GM23338 (cell line): ENCODE results near the gene MYMX. TPM values are rescaled to one million over a fixed set of nuclear protein-coding genes. Genes with fewer than 3 reads are reported as not detected.
A peak's percentile ranks its signal among the peaks of the same experiment; 100 is the strongest.

Experiments
- ATAC-seq: fragments of 200-7000 bp; cut with Tn5 transposase; 3 replicates; pipeline ENCODE4 v1.9.1; 2020
- DNase-seq: peaks from one replicate; pipeline ENCODE4 v3.0.0-alpha.2; 2015; ENCODE audit warnings: low spot score
- H2AFZ ChIP-seq: fragments of 200-600 bp; sonication (generic); 2 replicates; pipeline ENCODE4 v1.8.0; 2016; ENCODE audit warnings: antibody characterized with exemption, mild to moderate bottlenecking, moderate library complexity
- H3F3A ChIP-seq: fragments of 200-600 bp; sonication (generic); replicated peaks from 2 replicates; pipeline ENCODE4 v1.8.0; 2017; ENCODE audit warnings: antibody characterized with exemption, mixed run types, low read depth
- H3K27ac ChIP-seq: fragments of 200-600 bp; sonication (generic); 2 replicates; pipeline ENCODE4 v1.6.1; 2016; ENCODE audit warnings: low read depth
- H3K27me3 ChIP-seq: fragments of 200-600 bp; sonication (generic); 2 replicates; pipeline ENCODE4 v1.8.0; 2016; ENCODE audit warnings: mild to moderate bottlenecking, mixed run types, moderate library complexity; ENCODE audit not compliant: insufficient read depth
- H3K36me3 ChIP-seq: fragments of 200-600 bp; sonication (generic); 2 replicates; pipeline ENCODE4 v1.8.0; 2016; ENCODE audit warnings: mild to moderate bottlenecking; ENCODE audit not compliant: insufficient read depth
- H3K4me1 ChIP-seq: fragments of 200-600 bp; sonication (generic); 2 replicates; pipeline ENCODE4 v1.8.0; 2016; ENCODE audit warnings: mild to moderate bottlenecking, moderate library complexity; ENCODE audit not compliant: insufficient read depth
- H3K4me2 ChIP-seq: fragments of 200-600 bp; sonication (generic); 2 replicates; pipeline ENCODE4 v1.7.1; 2017; ENCODE audit warnings: mixed run types
- H3K4me3 ChIP-seq: fragments of 200-600 bp; sonication (generic); 2 replicates; pipeline ENCODE4 v1.6.1; 2016; ENCODE audit warnings: mixed run types
- H3K79me2 ChIP-seq: fragments of 200-600 bp; sonication (generic); replicated peaks from 2 replicates; pipeline ENCODE4 v1.8.0; 2017; ENCODE audit warnings: mild to moderate bottlenecking; ENCODE audit not compliant: insufficient read depth
- H3K9me2 ChIP-seq: fragments of 200-600 bp; sonication (generic); 2 replicates; pipeline ENCODE4 v1.8.0; 2017; ENCODE audit not compliant: insufficient read depth
- H4K20me1 ChIP-seq: fragments of 200-600 bp; sonication (generic); replicated peaks from 2 replicates; pipeline ENCODE4 v1.8.0; 2017; ENCODE audit warnings: mild to moderate bottlenecking; ENCODE audit not compliant: insufficient read depth
- H3K27ac Mint-ChIP-seq: 2 replicates; pipeline ENCODE4 v1.8.0; 2020; ENCODE audit warnings: inconsistent platforms, mild to moderate bottlenecking, moderate library complexity, mixed read lengths
- H3K27me3 Mint-ChIP-seq: 3 replicates; pipeline ENCODE4 v1.8.0; 2022; ENCODE audit warnings: low read depth, mild to moderate bottlenecking, moderate library complexity, mixed read lengths, inconsistent platforms; ENCODE audit not compliant: insufficient read depth, poor library complexity
- H3K36me3 Mint-ChIP-seq: 3 replicates; pipeline ENCODE4 v1.8.0; 2021; ENCODE audit warnings: low read depth, mild to moderate bottlenecking, inconsistent platforms, moderate library complexity, mixed read lengths
- H3K4me1 Mint-ChIP-seq: 3 replicates; pipeline ENCODE4 v1.8.0; 2020; ENCODE audit warnings: mild to moderate bottlenecking, inconsistent platforms, mixed read lengths
- H3K4me3 Mint-ChIP-seq: 3 replicates; pipeline ENCODE4 v1.8.0; 2021; ENCODE audit warnings: moderate library complexity, mild to moderate bottlenecking, inconsistent platforms, mixed read lengths
- H3K9me3 Mint-ChIP-seq: 3 replicates; pipeline ENCODE4 v1.8.0; 2020; ENCODE audit warnings: moderate library complexity, mild to moderate bottlenecking, inconsistent platforms, mixed read lengths
- CREB1 ChIP-seq: fragments of 250-450 bp; sonication (Bioruptor Pico); IDR thresholded peaks from 2 replicates; pipeline ENCODE4 v1.5.0; 2020; ENCODE audit warnings: low read depth, mild to moderate bottlenecking, moderate library complexity
- ETS1 ChIP-seq: IDR thresholded peaks from 2 replicates; pipeline ENCODE4 v1.6.1; 2016; ENCODE audit warnings: antibody characterized with exemption
- JUNB ChIP-seq: IDR thresholded peaks from one replicate; pipeline ENCODE4 v1.6.1; 2016; ENCODE audit warnings: antibody characterized with exemption; ENCODE audit not compliant: unreplicated experiment
- POLR2AphosphoS5 ChIP-seq: IDR thresholded peaks from 2 replicates; pipeline ENCODE4 v1.6.1; 2016; ENCODE audit warnings: antibody characterized with exemption, low read depth
- ZNF114 ChIP-seq: fragments of 250-450 bp; sonication (Bioruptor Pico); IDR thresholded peaks from 2 replicates; pipeline ENCODE4 v1.5.0; 2020; ENCODE audit warnings: mild to moderate bottlenecking, moderate library complexity
- polyA plus RNA-seq: library from polyadenylated mRNA; unstranded; fragments of >200 nt; fragmentation: Nextera tagmentation; extraction: Ambion mirVana; gene quantifications from 2 replicates; pipeline ENCODE4 v1.2.1, GENCODE V29; 2016
- total RNA-seq: library from RNA; depleted of rRNA; stranded (reverse); fragments of >200 nt; shearing (Covaris generic); gene quantifications from 2 replicates; pipeline ENCODE4 v1.2.3, GENCODE V29; 2014

The MYMX gene
- total and polyA plus RNA-seq, 2 experiments from 2014 or later, result 2.8 to 7.1 TPM

DNA sequence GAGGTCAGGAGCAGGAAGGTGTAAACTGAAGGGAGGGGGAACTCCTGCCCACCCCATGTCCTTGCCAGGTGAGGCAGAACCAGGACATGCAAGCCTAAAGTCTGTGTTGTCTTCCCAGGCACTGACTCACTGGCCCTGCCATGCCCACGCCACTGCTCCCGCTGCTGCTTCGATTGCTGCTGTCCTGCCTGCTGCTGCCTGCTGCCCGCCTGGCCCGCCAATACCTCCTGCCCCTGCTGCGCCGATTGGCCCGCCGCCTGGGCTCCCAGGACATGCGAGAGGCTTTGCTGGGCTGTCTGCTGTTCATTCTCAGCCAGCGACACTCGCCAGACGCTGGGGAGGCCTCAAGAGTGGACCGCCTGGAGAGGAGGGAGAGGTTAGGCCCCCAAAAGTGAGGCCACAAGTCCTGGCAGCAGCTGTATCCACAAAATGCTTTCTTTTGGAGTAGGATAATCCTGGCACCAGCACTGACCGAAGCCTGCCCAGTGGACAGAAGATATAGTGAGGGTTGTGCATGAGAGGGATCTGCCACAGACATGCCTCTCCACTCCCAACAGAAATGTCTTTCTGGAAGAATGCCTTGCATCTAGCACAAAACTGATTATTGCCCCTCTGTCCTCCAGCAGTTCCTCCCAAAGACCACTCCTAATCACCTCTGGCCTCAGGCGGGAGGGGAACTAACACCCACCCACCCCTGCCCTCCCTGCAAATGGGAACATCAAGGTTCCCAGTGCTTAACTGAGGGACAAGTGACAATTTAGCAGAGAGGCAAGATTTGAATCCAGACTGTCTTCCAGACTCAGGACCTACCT lies 812 bp downstream of the MYMX start:
- Histone ChIP-seq H2AFZ (no peak overlapping the region), H3F3A (peaks cover 35% of the 10 kb centered on the region), H3K27me3 (no peaks in the 10 kb centered on the region), H3K4me1 (peaks cover 43% of the 10 kb centered on the region), H3K79me2 (0 out of 2 replicates have a peak, but pooled peaks cover 5% of the 10 kb centered on the region), H4K20me1 (no peaks in the 10 kb centered on the region), H3K4me2 (peak overlapping the region; percentile 89), H3K9me2 (no peaks in the 10 kb centered on the region), H3K27ac (peak overlapping the region; percentile 100; the same call in 1 of the 2 replicates), H3K4me3 (peak overlapping the region; percentile 61), H3K36me3 (no peaks in the 10 kb centered on the region)
- peak; percentile 10 for ATAC-seq
- Mint-ChIP-seq H3K4me1 (peaks cover 48% of the 10 kb centered on the region), H3K36me3 (peaks cover 3% of the 10 kb centered on the region; the same call in 1 of the 3 replicates), H3K9me3 (no peaks in the 10 kb centered on the region), H3K27me3 (peaks cover 13% of the 10 kb centered on the region), H3K4me3 (peak overlapping the region; percentile 82), H3K27ac (peak overlapping the region; percentile 99)
- TF ChIP-seq POLR2AphosphoS5, result no peak
- no peak for TF ChIP-seq ZNF114 (CRISPR knock-in tag)
- DNase-seq, result peak; percentile 56

- Histone ChIP-seq H3K27ac (peak overlapping the region; percentile 100), H3F3A (peaks cover 42% of the 10 kb centered on the region), H3K9me2 (no peaks in the 10 kb centered on the region), H2AFZ (0 out of 2 replicates have a peak overlapping the region, but pooled peaks have one; percentile 9), H3K4me3 (peak overlapping the region; percentile 61), H3K36me3 (no peaks in the 10 kb centered on the region), H3K4me1 (peaks cover 49% of the 10 kb centered on the region), H4K20me1 (peaks cover 2% of the 10 kb centered on the region), H3K79me2 (peaks cover 7% of the 10 kb centered on the region), H3K27me3 (no peaks in the 10 kb centered on the region), H3K4me2 (peak overlapping the region; percentile 89)
- peak; percentile 61 for ATAC-seq
- no peak for TF ChIP-seq JUNB
- TF ChIP-seq CREB1, result peak; percentile 30; the same call in 1 of the 2 replicates
- peak; percentile 61 for TF ChIP-seq POLR2AphosphoS5
- no peak for TF ChIP-seq ETS1
- peak; percentile 97 for DNase-seq
- Mint-ChIP-seq H3K27me3 (peaks cover 22% of the 10 kb centered on the region), H3K4me1 (peaks cover 55% of the 10 kb centered on the region), H3K4me3 (peak overlapping the region; percentile 82), H3K27ac (peak overlapping the region; percentile 99), H3K9me3 (no peaks in the 10 kb centered on the region), H3K36me3 (peaks cover 4% of the 10 kb centered on the region; the same call in 2 of the 3 replicates)
Measured at GRCh38 chr6:44219053-44219814, 2.5 kb downstream of the MYMX start.
